B cell (primary cell): ENCODE data around the gene FAM13B. TPM values are rescaled to one million over a fixed set of nuclear protein-coding genes. Genes with fewer than 3 reads are reported as not detected.
A peak's percentile ranks its signal among the peaks of the same experiment; 100 is the strongest.

Source experiments
- ATAC-seq: fragments of 200-7000 bp; cut with Tn5 transposase; one replicate; pipeline ENCODE4 v1.10.0; 2021; ENCODE audit warnings: low read depth, mild to moderate bottlenecking, moderate number of reproducible peaks, moderate library complexity
- CTCF ChIA-PET: fragments of 350-600 bp; sonication (Branson Sonifier 250); formaldehyde crosslinking; loops from one replicate; lab custom pipeline; 2021; ENCODE audit warnings: antibody characterized with exemption, inconsistent platforms; lab: Charles Lee
- POLR2A ChIA-PET: fragments of 350-600 bp; sonication (Branson Sonifier 250); formaldehyde crosslinking; loops from one replicate; lab custom pipeline; 2021; ENCODE audit warnings: antibody characterized with exemption; lab: Charles Lee
- DNase-seq: peaks from one replicate; pipeline ENCODE4 v3.0.0; 2013
- H2AFZ ChIP-seq: 2 replicates; pipeline ENCODE4 v1.6.1; 2012; ENCODE audit warnings: mild to moderate bottlenecking, low read depth, low read length; ENCODE audit not compliant: insufficient read depth, poor library complexity, severe bottlenecking
- H3K27ac ChIP-seq, 2 donors: 1 replicate in 1 of 2; 2 replicates in 1 of 2; pipeline ENCODE4 v1.5.1; 2012 to 2013; ENCODE audit warnings: low read length in 2 of 2, mild to moderate bottlenecking in 2 of 2, moderate library complexity in 1 of 2
- H3K27me3 ChIP-seq, 4 experiments: fragments of 200-600 bp in 1 of 4; sonication (generic) in 1 of 4; replicated peaks in 1 of 4; 1 replicate in 2 of 4; 2 replicates in 2 of 4; pipeline versions ENCODE4 v1.6.1 to v1.7.0; 2013 to 2016; ENCODE audit warnings: low read length in 3 of 4, mild to moderate bottlenecking in 2 of 4, mixed read lengths in 1 of 4, moderate library complexity in 1 of 4; ENCODE audit not compliant: insufficient read depth in 4 of 4, control insufficient read depth in 3 of 4; ENCODE audit errors: control extremely low read depth in 1 of 4
- H3K36me3 ChIP-seq, 2 experiments: replicated peaks in 1 of 2; 1 replicate in 1 of 2; 2 replicates in 1 of 2; pipeline versions ENCODE4 v1.6.1 to v1.7.1; 2013; ENCODE audit warnings: low read length in 1 of 2; ENCODE audit not compliant: insufficient read depth in 2 of 2, control insufficient read depth in 1 of 2; ENCODE audit errors: control extremely low read depth in 1 of 2, extremely low read depth in 1 of 2
- H3K4me1 ChIP-seq, 2 donors: fragments of 200-600 bp in 1 of 2; sonication (generic) in 1 of 2; 1 replicate in 1 of 2; 2 replicates in 1 of 2; pipeline versions ENCODE4 v1.5.1 to v1.6.1; 2013 to 2017; ENCODE audit warnings: low read length in 2 of 2; ENCODE audit not compliant: control insufficient read depth in 2 of 2, insufficient read depth in 2 of 2
- H3K4me2 ChIP-seq: replicated peaks from 2 replicates; pipeline ENCODE3; 2012; ENCODE audit warnings: mild to moderate bottlenecking, low read depth, low read length; ENCODE audit not compliant: poor library complexity, severe bottlenecking
- H3K4me3 ChIP-seq, 5 experiments: fragments of 200-600 bp in 1 of 5; sonication (generic) in 1 of 5; 1 replicate in 3 of 5; 2 replicates in 2 of 5; pipeline versions ENCODE4 v1.5.1 to v1.7.0; 2011 to 2016; ENCODE audit warnings: low read length in 4 of 5, mild to moderate bottlenecking in 4 of 5, low read depth in 2 of 5, control low read depth in 1 of 5, moderate library complexity in 1 of 5; ENCODE audit not compliant: insufficient read depth in 1 of 5; ENCODE audit errors: control extremely low read depth in 1 of 5, extremely low read depth in 1 of 5
- H3K79me2 ChIP-seq: fragments of 200-600 bp; sonication (generic); one replicate; pipeline ENCODE4 v1.6.0; 2016; ENCODE audit warnings: low read length; ENCODE audit not compliant: control insufficient read depth, insufficient read depth
- H3K9ac ChIP-seq: fragments of 200-600 bp; sonication (generic); 2 replicates; pipeline ENCODE4 v1.6.1; 2017; ENCODE audit warnings: mild to moderate bottlenecking, low read length, moderate library complexity
- H3K9me3 ChIP-seq, 3 donors: one replicate each; pipeline versions ENCODE4 v1.6.1 to v1.7.1; 2013; ENCODE audit warnings: low read length in 2 of 3; ENCODE audit not compliant: control insufficient read depth in 2 of 3, insufficient read depth in 1 of 3; ENCODE audit errors: control extremely low read depth in 1 of 3
- H4K20me1 ChIP-seq: 2 replicates; pipeline ENCODE4 v1.6.0; 2012; ENCODE audit warnings: mild to moderate bottlenecking, low read length; ENCODE audit not compliant: insufficient read depth, control insufficient read depth, poor library complexity, severe bottlenecking
- H3K27ac Mint-ChIP-seq: one replicate; pipeline ENCODE4 v1.8.0; 2021; ENCODE audit warnings: mixed read lengths
- H3K27me3 Mint-ChIP-seq: one replicate; pipeline ENCODE4 v1.8.0; 2021; ENCODE audit warnings: mixed read lengths
- H3K4me1 Mint-ChIP-seq: one replicate; pipeline ENCODE4 v1.8.0; 2021; ENCODE audit warnings: mixed read lengths
- H3K4me3 Mint-ChIP-seq: one replicate; pipeline ENCODE4 v1.8.0; 2021; ENCODE audit warnings: mixed read lengths
- H3K9me3 Mint-ChIP-seq: one replicate; pipeline ENCODE4 v1.8.0; 2022; ENCODE audit warnings: mixed read lengths; ENCODE audit not compliant: insufficient read depth
- CTCF ChIP-seq: fragments of 200-600 bp; IDR thresholded peaks from one replicate; pipeline ENCODE4 v1.8.0; 2022; ENCODE audit warnings: antibody characterized with exemption, mild to moderate bottlenecking
- EZH2 ChIP-seq: IDR thresholded peaks from 2 replicates; pipeline ENCODE4 v1.6.1; 2012; ENCODE audit warnings: borderline replicate concordance, low read depth, mild to moderate bottlenecking, moderate library complexity, low read length; ENCODE audit not compliant: insufficient read depth, poor library complexity, severe bottlenecking
- WGBS: methylation state at CpG from one replicate; pipeline ENCODE4 v1.1.5; 2013; ENCODE audit warnings: missing lambda C conversion rate; ENCODE audit not compliant: insufficient coverage; 5-methylcytosine and 5-hydroxymethylcytosine counted together
- intact Hi-C: fragments of 100-400 bp; cut with micrococcal nuclease; formaldehyde crosslinking; loops from one replicate; pipeline ENCODE4 v1.10.0; 2022
- polyA plus RNA-seq: library from polyadenylated mRNA; depleted of rRNA; stranded (reverse); fragments of >200 nt; gene quantifications from 2 replicates; pipeline ENCODE4 v1.2.3, GENCODE V29; 2012
- total RNA-seq, 2 donors: library from RNA; stranded (reverse); fragments of 120-200 nt in 1 of 2; gene quantifications; 1 replicate in 1 of 2; 2 replicates in 1 of 2; pipeline versions ENCODE4 v1.2.3 to v1.2.4, GENCODE V29; 2013 to 2022

FAM13B gene
- total and polyA plus RNA-seq, 2 donors (not counting 1 experiment from before 2014, with no cell fraction given): 17.3 to 118 TPM

- H3K4me3 ChIP-seq: no peak overlapping the region
- H3K27ac Mint-ChIP-seq: peak overlapping the region; percentile 63
- no peak overlapping the region for H3K4me2 ChIP-seq
- no CpG with 5 or more reads among the region's 1 CpG for WGBS
- peak overlapping the region in 1 of 2 donors; percentile 49 for H3K27ac ChIP-seq
- H3K4me3 Mint-ChIP-seq: no peak overlapping the region
- peaks cover 5 to 28% of the 10 kb centered on the region in 2 experiments for H3K36me3 ChIP-seq
- no peaks in the 10 kb centered on the region for H4K20me1 ChIP-seq
- H3K4me1 Mint-ChIP-seq: peaks cover 16% of the 10 kb centered on the region
- CTCF ChIA-PET: interaction anchor here (1.4 to 1.8 kb wide), 3 partner anchors 102 to 184 kb away, joined by 5 to 13 read pairs (median 5); no protein-coding TSS in a partner anchor
- H3K79me2 ChIP-seq: no peaks in the 10 kb centered on the region
- no peaks in the 10 kb centered on the region for H3K27me3 Mint-ChIP-seq
- DNase-seq (peak; percentile 9), ATAC-seq (no peak)
- no peaks in the 10 kb centered on the region for H3K9me3 Mint-ChIP-seq
- POLR2A ChIA-PET: interaction anchor here (0.9 kb wide), 1 partner anchor 183 kb away, joined by 3 read pairs; no protein-coding TSS in a partner anchor
- no peaks in the 10 kb centered on the region for H3K27me3 ChIP-seq
- no peak for TF ChIP-seq CTCF
- TF ChIP-seq EZH2: no peak
- H3K9me3 ChIP-seq: no peaks in the 10 kb centered on the region
- no peak overlapping the region for H2AFZ ChIP-seq
- intact Hi-C loops: loop anchor here (5.0 to 10.0 kb wide), 2 partner anchors 48 to 160 kb away; partner anchors contain the start of gene PKD2L2
- H3K4me1 ChIP-seq: peaks cover 0 to 5% of the 10 kb centered on the region in 2 donors
- H3K9ac ChIP-seq: no peak overlapping the region
Measured at GRCh38 chr5:137935190-137935589, 97.7 kb downstream of the FAM13B start.

- no peaks in the 10 kb centered on the region for H3K9me3 ChIP-seq
- Mint-ChIP-seq H3K4me3 (no peak overlapping the region), H3K9me3 (no peaks in the 10 kb centered on the region), H3K27ac (no peak overlapping the region), H3K27me3 (no peaks in the 10 kb centered on the region), H3K4me1 (peaks cover 16% of the 10 kb centered on the region)
- peak overlapping the region in 1 of 2 donors; percentile 1 for H3K27ac ChIP-seq
- TF ChIP-seq EZH2 (no peak), CTCF (no peak)
- WGBS: no CpG with 5 or more reads among the region's 3 CpGs
- no peak overlapping the region for H3K4me3 ChIP-seq
- H3K79me2 ChIP-seq: no peaks in the 10 kb centered on the region
- CTCF ChIA-PET: interaction anchor here (0.8 kb wide), 1 partner anchor 154 kb away, joined by 3 read pairs; no protein-coding TSS in a partner anchor
- intact Hi-C loops: loop anchor here (10.0 kb wide), 1 partner anchor 159 kb away; no protein-coding TSS in a partner anchor
- H3K36me3 ChIP-seq: peaks cover 0 to 12% of the 10 kb centered on the region in 2 experiments
- H3K4me1 ChIP-seq: peaks cover 0 to 5% of the 10 kb centered on the region in 2 donors
- H3K27me3 ChIP-seq: no peaks in the 10 kb centered on the region
- POLR2A ChIA-PET: no interaction called here
- no peak overlapping the region for H3K9ac ChIP-seq
- no peak for DNase-seq
- no peaks in the 10 kb centered on the region for H4K20me1 ChIP-seq
- no peak overlapping the region for H3K4me2 ChIP-seq
- no peak overlapping the region for H2AFZ ChIP-seq
- no peak for ATAC-seq
Measured at GRCh38 chr5:137933491-137933911, 99.4 kb downstream of the FAM13B start.
